GOT3 (cell line): ENCODE measurements around the gene RAB40C.

Experiments
- DNase-seq: peaks from one replicate; lab custom pipeline; 2025; ENCODE audit warnings: mixed read lengths; lab: John Stamatoyannopoulos, UW

RAB40C gene

GRCh38 chr16:632486-633335, 42.8 kb downstream of the RAB40C start:
- DNase-seq: no peak

GRCh38 chr16:633336-634050, 43.6 kb downstream of the RAB40C start:
- no peak for DNase-seq

- DNase-seq: no peak
Measured at GRCh38 chr16:634051-634670, 44.3 kb downstream of the RAB40C start.

GRCh38 chr16:634996-635395, 45.1 kb downstream of the RAB40C start:
- no peak for DNase-seq

GRCh38 chr16:635573-636205, 45.8 kb downstream of the RAB40C start:
- DNase-seq: no peak

GRCh38 chr16:636206-637080, 46.6 kb downstream of the RAB40C start, which contains the start of gene METTL26:
Gene METTL26 (minus strand): TSS chr16:636305. CDS start chr16:636290, 15 bp downstream.
- DNase-seq: peak; percentile 90

GRCh38 chr16:637081-638018, 47.5 kb downstream of the RAB40C start:
- DNase-seq: no peak

- DNase-seq: no peak
Measured at GRCh38 chr16:638034-638543, 48.2 kb downstream of the RAB40C start.

GRCh38 chr16:638836-639235, 49.0 kb downstream of the RAB40C start:
- DNase-seq: no peak

- no peak for DNase-seq
Measured at GRCh38 chr16:640614-641013, 50.7 kb downstream of the RAB40C start.

GRCh38 chr16:641326-642188, 51.7 kb downstream of the RAB40C start, which contains the start of gene MCRIP2:
Gene MCRIP2 (plus strand): TSS chr16:641828. CDS start chr16:641992, 164 bp downstream.
- DNase-seq: peak; percentile 29

- DNase-seq: no peak
Measured at GRCh38 chr16:642189-643049, 52.6 kb downstream of the RAB40C start.

GRCh38 chr16:643050-643368, 53.1 kb downstream of the RAB40C start:
- no peak for DNase-seq

- no peak for DNase-seq
Measured at GRCh38 chr16:644556-644955, 54.7 kb downstream of the RAB40C start.

- DNase-seq: no peak
Measured at GRCh38 chr16:645852-646678, 56.2 kb downstream of the RAB40C start.

GRCh38 chr16:646679-647172, 56.9 kb downstream of the RAB40C start:
- no peak for DNase-seq
